Measurements from ENCODE around the gene CCDC127.

Gene CCDC127

DNA sequence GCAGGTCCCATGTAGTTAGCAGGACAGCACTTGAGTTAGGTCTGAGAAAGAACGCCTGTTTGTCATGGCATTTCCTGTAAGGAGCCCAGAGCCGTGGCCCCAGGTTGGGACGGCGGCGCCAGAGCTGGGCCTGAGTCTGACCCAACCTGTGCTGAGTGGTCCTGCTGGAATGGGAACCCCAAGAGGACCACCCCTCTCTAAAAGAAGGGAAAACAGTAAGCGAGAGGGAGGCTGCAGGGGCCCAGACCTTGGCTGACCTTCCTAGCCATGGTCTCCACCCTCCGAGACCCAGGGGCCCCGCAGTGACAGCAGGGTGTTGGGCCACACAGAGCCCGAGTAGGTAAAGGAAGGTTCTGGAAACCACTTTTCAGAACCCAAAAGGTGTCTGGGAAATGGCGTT, 28.5 kb downstream of the CCDC127 start:
- no peak overlapping the region for H3K4me3 ChIP-seq (ENCODE audit: low read depth, low read length)
- H3K27me3 ChIP-seq (ENCODE audit: insufficient read depth, low read depth, severe bottlenecking) = no peaks in the 10 kb centered on the region
- no peaks in the 10 kb centered on the region for H3K36me3 ChIP-seq
- H3K27ac ChIP-seq = no peak overlapping the region
- DNase-seq = no peak
- no peak for TF ChIP-seq CTCF (IDR thresholded peaks at IDR 0.05; ENCODE audit: low read depth, low read length)
- H3K9me3 ChIP-seq (ENCODE audit: severe bottlenecking) = no peaks in the 10 kb centered on the region

- H3K27ac ChIP-seq = no peak overlapping the region
- no peaks in the 10 kb centered on the region for H3K9me3 ChIP-seq (ENCODE audit: severe bottlenecking)
- DNase-seq = peak; percentile 95
- peak overlapping the region; percentile 6; the same call in 1 of the 2 replicates for H3K4me3 ChIP-seq (ENCODE audit: low read depth, low read length)
- peak; percentile 98 for TF ChIP-seq CTCF (IDR thresholded peaks at IDR 0.05; ENCODE audit: low read depth, low read length)
- H3K36me3 ChIP-seq = no peaks in the 10 kb centered on the region
- H3K27me3 ChIP-seq (ENCODE audit: insufficient read depth, low read depth, severe bottlenecking) = no peaks in the 10 kb centered on the region
Measured at GRCh38 chr5:188488-189481, 29.2 kb downstream of the CCDC127 start.

DNA sequence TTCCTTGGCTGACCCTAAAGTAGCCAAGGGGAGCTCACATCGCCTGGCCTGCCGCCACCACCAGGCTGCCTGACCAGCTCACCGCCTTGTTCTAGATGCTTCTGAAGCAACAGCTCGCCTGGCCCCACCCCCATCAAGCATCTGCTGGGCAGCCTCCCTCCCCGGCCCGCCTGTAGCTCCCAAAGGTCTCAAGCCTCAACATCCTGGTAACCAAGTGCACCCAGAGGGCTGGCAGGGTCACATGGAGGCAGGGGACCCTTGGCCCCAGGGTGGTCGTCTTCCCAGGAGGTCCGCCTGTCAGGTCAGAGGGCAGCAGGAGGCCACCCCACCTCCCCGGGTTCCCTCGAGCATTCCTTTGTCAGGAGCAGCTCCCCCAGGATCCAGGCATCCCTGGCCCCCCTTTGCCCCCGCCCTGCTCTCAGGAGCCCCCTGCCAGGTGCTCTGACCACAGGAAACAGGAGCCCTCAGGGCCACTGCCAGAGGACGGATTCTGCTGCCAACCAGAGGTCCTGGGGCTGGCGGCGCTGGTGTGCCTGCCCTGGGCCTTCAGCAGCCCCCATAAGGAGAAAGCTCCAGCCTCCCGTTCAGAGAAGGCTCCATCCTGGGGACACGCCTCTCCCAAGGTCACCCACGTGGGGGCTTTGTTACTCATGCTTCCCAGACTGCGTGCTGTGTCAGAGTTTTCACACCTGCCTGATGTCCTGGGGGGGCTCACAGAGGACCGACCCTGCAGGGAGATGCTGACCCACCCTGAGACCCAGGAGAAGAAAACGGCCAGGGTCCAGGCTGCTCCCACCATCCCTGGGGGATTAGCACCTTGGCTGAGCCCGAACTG, 30.1 kb downstream of the CCDC127 start:
- Histone ChIP-seq H3K9me3 (ENCODE audit: severe bottlenecking) (no peaks in the 10 kb centered on the region), H3K4me3 (ENCODE audit: low read depth, low read length) (peak overlapping the region; percentile 6; the same call in 1 of the 2 replicates), H3K27me3 (ENCODE audit: insufficient read depth, low read depth, severe bottlenecking) (no peaks in the 10 kb centered on the region), H3K27ac (no peak overlapping the region), H3K36me3 (no peaks in the 10 kb centered on the region)
- no peak for DNase-seq
- no peak for TF ChIP-seq CTCF (IDR thresholded peaks at IDR 0.05; ENCODE audit: low read depth, low read length)

- no peak overlapping the region for H3K4me3 ChIP-seq (ENCODE audit: low read depth, low read length)
- H3K36me3 ChIP-seq = no peaks in the 10 kb centered on the region
- no peak for TF ChIP-seq CTCF (IDR thresholded peaks at IDR 0.05; ENCODE audit: low read depth, low read length)
- H3K27ac ChIP-seq = no peak overlapping the region
- H3K9me3 ChIP-seq (ENCODE audit: severe bottlenecking) = no peaks in the 10 kb centered on the region
- DNase-seq = no peak
- H3K27me3 ChIP-seq (ENCODE audit: insufficient read depth, low read depth, severe bottlenecking) = no peaks in the 10 kb centered on the region
Measured at GRCh38 chr5:187042-187431, 30.9 kb downstream of the CCDC127 start.

- Histone ChIP-seq H3K27me3 (ENCODE audit: insufficient read depth, low read depth, severe bottlenecking) (no peaks in the 10 kb centered on the region), H3K9me3 (ENCODE audit: severe bottlenecking) (no peaks in the 10 kb centered on the region), H3K4me3 (ENCODE audit: low read depth, low read length) (no peak overlapping the region), H3K36me3 (no peaks in the 10 kb centered on the region), H3K27ac (no peak overlapping the region)
- no peak for TF ChIP-seq CTCF (IDR thresholded peaks at IDR 0.05; ENCODE audit: low read depth, low read length)
- DNase-seq = no peak
Measured at GRCh38 chr5:186091-187041, 31.6 kb downstream of the CCDC127 start.
